Activated CD4-positive, alpha-beta T cell treated with anti-CD3 and anti-CD28 coated beads, Interleukin-2, amount 50 U/mL, for 48 hours (primary cell): ENCODE data around the gene NSD2.
A peak's percentile ranks its signal among the peaks of the same experiment; 100 is the strongest.
"Not testable (repeated sequence)": the region's sequence is repeated elsewhere in the genome, so short reads cannot be mapped to it uniquely, and the experiment has no call there.

Source experiments
- DNase-seq, 2 experiments: peaks; one replicate each; pipeline ENCODE4 v3.0.0-alpha.2; 2020

The NSD2 gene

GRCh38 chr4:1842339-1842895 is 28.8 kb upstream of the NSD2 start:
- no peak for DNase-seq

- DNase-seq = no peak
These were observed 28.2 kb upstream of the NSD2 start for GRCh38 chr4:1842993-1843448.

- no peak for DNase-seq
These were observed 27.3 kb upstream of the NSD2 start for GRCh38 chr4:1843852-1844251.

GRCh38 chr4:1844618-1845017 is 26.6 kb upstream of the NSD2 start:
- not testable (repeated sequence) for DNase-seq

- DNase-seq = no peak
These were observed 24.6 kb upstream of the NSD2 start for GRCh38 chr4:1846580-1846979.

- DNase-seq = no peak
These were observed 20.9 kb upstream of the NSD2 start for GRCh38 chr4:1850276-1850675.

GRCh38 chr4:1851160-1851559 is 20.0 kb upstream of the NSD2 start:
- no peak for DNase-seq

- no peak for DNase-seq
These were observed 19.4 kb upstream of the NSD2 start for GRCh38 chr4:1851575-1852410.

- DNase-seq = no peak
These were observed 18.1 kb upstream of the NSD2 start for GRCh38 chr4:1852904-1853623.

- no peak for DNase-seq
These were observed 16.4 kb upstream of the NSD2 start for GRCh38 chr4:1854752-1855151.

GRCh38 chr4:1855333-1856070 is 15.7 kb upstream of the NSD2 start:
- DNase-seq = peak; percentile 23 to 28

GRCh38 chr4:1856071-1856942 is 14.9 kb upstream of the NSD2 start, which contains the start of gene LETM1:
Gene LETM1 (minus strand): TSS chr4:1856156. CDS start chr4:1855950, 206 bp downstream.
- peak; percentile 93 to 94 for DNase-seq

- no peak for DNase-seq
These were observed 14.1 kb upstream of the NSD2 start for GRCh38 chr4:1856943-1857699.

GRCh38 chr4:1857931-1858330 is 13.3 kb upstream of the NSD2 start:
- DNase-seq = no peak

- no peak for DNase-seq
These were observed 11.8 kb upstream of the NSD2 start for GRCh38 chr4:1859389-1859753.

- DNase-seq = peak; percentile 20 to 31
These were observed 8.9 kb upstream of the NSD2 start for GRCh38 chr4:1862055-1862911.

- no peak for DNase-seq
These were observed 8.3 kb upstream of the NSD2 start for GRCh38 chr4:1862961-1863296.

GRCh38 chr4:1863297-1864033 is 7.7 kb upstream of the NSD2 start:
- no peak for DNase-seq
